T-helper 1 cell treated with Interleukin-12 subunit alpha and Interleukin-12 subunit beta and Interleukin-4 antibody, amounts not matched to agents 30 μg/mL and 1 μg/mL, for 36 hours (primary cell): ENCODE measurements around the gene IPPK.

ENCODE experiments used
- H3K27ac Mint-ChIP-seq: one replicate; pipeline ENCODE4 v1.8.0; 2021; ENCODE audit warnings: mild to moderate bottlenecking, mixed read lengths
- H3K27me3 Mint-ChIP-seq: one replicate; pipeline ENCODE4 v1.8.0; 2021; ENCODE audit warnings: low read depth, mixed read lengths
- H3K36me3 Mint-ChIP-seq: one replicate; pipeline ENCODE4 v1.8.0; 2021; ENCODE audit warnings: low read depth, mixed read lengths
- H3K4me1 Mint-ChIP-seq: one replicate; pipeline ENCODE4 v1.8.0; 2021; ENCODE audit warnings: low read depth, mixed read lengths
- H3K4me3 Mint-ChIP-seq: one replicate; pipeline ENCODE4 v1.8.0; 2021; ENCODE audit warnings: mild to moderate bottlenecking, moderate library complexity, mixed read lengths
- H3K9me3 Mint-ChIP-seq: one replicate; pipeline ENCODE4 v1.8.0; 2021; ENCODE audit warnings: mixed read lengths

Gene IPPK

DNA sequence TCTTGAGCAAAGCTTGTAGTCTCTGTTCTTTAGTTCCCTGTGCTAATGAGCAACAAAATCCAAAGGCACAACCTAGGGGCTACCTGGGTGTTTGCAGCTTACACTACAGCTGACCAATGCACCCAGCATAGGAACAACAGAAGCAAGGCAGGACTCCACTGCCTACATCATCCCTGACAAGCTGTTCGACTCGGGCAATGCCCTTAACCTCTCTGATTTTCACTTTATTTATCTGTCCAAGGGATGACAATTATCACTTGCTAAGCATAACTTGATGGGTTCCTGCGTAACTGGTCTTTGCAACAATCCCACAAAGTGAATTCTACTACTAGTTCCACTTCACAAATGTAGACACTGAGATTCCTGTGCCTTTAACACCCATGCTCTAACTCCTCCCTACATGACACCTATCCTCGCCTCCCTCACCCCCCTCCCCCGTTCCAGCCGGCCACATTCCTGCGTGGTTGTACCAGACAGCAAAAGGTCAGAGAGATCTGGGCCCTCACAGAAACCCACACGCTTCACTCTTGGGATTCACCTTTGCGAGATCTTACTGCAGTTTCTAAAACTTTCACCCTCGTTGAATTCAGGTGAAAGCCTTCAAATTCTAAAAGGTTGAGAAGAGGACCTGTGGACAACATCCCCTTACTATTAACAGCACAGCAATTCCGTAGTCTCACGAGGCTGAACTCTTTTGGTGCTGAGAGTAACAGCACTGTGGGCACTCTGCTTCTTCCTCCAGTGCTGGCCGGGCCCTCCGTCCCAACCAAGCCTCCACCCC is 995 bp downstream of the IPPK start:
- Mint-ChIP-seq H3K27ac (peak overlapping the region; percentile 86), H3K4me3 (peak overlapping the region; percentile 85), H3K27me3 (no peaks in the 10 kb centered on the region), H3K9me3 (no peaks in the 10 kb centered on the region), H3K36me3 (peaks cover 18% of the 10 kb centered on the region), H3K4me1 (peaks cover 33% of the 10 kb centered on the region)

DNA sequence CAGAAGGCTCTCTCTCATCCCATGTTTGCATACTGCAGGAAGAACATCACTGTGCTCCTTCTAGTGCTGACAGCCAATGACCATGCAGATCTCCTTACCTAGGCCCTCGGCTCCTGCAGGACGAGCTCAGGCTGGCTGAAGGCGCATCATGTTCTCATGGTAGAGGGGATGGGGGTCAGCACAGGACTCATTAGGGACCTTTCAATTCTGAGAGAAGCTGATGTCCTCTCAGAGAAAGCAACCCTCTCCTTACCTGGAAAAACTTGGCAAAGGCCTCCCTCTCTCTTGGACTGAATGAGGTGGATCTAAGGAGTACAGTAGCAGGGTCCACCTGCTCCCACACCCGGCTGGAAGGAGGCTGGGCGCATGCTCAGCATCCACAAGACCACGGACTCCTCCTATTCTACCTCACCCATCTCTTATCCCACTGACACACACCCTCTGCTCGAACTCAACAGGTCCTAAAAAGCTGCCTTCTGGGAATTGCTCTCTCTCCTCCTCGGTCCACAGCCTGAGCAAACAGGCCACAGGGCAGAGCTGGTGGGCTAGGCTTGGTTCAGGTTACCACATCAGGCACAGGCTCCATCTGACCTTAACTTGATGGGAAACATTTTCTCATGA is 2.9 kb downstream of the IPPK start:
- peaks cover 36% of the 10 kb centered on the region for H3K4me1 Mint-ChIP-seq
- no peaks in the 10 kb centered on the region for H3K27me3 Mint-ChIP-seq
- H3K9me3 Mint-ChIP-seq = no peaks in the 10 kb centered on the region
- H3K27ac Mint-ChIP-seq = no peak overlapping the region
- H3K4me3 Mint-ChIP-seq = no peak overlapping the region
- H3K36me3 Mint-ChIP-seq = peaks cover 19% of the 10 kb centered on the region

DNA sequence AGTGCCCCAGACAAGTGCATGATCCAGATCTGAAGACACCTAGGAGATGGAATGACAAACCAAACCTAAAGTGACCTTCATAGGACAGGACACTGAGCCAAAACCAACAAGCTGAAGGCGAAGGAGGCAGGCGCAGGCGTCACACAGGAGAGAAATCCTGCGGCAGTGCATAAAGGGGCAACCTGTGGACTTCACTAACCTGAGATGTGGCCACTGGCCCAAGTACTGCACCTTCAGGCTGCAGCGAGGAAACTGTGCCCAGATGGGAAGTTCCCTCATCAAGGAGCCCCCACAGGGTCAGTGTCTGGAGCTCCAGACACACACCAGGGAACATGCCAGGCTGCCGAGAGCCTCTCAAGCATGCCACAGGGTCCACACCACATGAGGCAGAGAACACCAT is 3.7 kb downstream of the IPPK start:
- Mint-ChIP-seq H3K9me3 (no peaks in the 10 kb centered on the region), H3K27ac (peak overlapping the region; percentile 35), H3K4me3 (no peak overlapping the region), H3K4me1 (peaks cover 42% of the 10 kb centered on the region), H3K27me3 (no peaks in the 10 kb centered on the region), H3K36me3 (peaks cover 19% of the 10 kb centered on the region)

DNA sequence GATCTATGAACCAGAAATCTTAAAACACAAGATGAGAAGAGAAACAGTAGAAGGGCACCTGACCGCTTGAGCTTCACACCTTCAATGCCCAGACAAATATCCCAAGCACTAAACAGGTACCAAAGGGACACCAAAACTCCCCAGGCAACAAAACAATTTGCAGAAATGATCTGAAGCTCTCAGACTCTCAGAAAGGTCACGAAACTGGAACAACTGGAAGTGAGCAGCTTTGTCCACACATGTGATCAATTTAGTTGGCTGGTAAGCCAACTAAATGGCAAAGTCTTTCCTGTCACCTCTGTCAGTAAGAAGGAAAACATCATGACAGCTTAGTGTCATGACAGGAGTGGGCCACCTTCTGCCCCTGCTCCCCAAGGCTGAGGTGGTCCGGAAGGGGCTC is 4.1 kb downstream of the IPPK start:
- Mint-ChIP-seq H3K36me3 (peaks cover 19% of the 10 kb centered on the region), H3K27me3 (no peaks in the 10 kb centered on the region), H3K4me1 (peaks cover 42% of the 10 kb centered on the region), H3K9me3 (no peaks in the 10 kb centered on the region), H3K4me3 (no peak overlapping the region), H3K27ac (peak overlapping the region; percentile 35)

DNA sequence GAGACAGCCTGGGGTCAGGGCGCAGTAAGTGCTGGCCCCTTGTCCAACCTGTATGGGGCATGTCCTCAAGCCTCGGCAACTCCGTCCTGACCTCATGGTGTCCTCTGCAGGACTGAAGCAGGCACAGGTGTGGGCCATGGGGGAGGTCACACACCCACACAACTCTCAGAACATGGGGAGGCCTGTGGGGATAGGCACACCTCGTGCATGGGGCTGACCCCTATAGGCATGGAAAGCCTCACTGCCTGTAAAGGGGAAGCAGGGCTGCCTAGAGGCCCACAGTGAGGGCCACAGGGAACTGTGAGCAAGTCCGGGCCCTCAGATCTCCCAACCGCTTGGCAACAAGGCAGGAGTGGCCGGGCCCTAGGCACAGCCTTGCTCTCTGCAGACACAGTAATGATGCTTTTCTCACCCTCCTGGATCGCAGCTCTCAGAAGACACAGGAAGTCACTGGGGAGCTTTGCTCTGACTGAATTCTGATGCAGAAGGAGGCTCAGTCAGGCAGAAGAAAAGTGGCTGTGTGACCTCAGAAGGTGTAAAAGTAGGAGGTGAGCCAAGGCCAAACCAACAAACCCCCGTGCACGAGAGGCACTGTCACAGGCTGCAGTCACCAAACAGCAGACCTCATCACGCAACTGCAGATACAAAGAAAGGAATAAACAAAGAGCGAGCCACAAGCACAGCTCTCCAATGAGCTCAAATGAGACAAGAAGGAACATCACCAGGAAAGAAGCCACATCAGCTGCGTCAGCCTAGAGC is 5.4 kb downstream of the IPPK start:
- Mint-ChIP-seq H3K27ac (peak overlapping the region; percentile 74), H3K4me3 (peak overlapping the region; percentile 15), H3K27me3 (no peaks in the 10 kb centered on the region), H3K4me1 (peaks cover 42% of the 10 kb centered on the region), H3K36me3 (peaks cover 19% of the 10 kb centered on the region), H3K9me3 (no peaks in the 10 kb centered on the region)

DNA sequence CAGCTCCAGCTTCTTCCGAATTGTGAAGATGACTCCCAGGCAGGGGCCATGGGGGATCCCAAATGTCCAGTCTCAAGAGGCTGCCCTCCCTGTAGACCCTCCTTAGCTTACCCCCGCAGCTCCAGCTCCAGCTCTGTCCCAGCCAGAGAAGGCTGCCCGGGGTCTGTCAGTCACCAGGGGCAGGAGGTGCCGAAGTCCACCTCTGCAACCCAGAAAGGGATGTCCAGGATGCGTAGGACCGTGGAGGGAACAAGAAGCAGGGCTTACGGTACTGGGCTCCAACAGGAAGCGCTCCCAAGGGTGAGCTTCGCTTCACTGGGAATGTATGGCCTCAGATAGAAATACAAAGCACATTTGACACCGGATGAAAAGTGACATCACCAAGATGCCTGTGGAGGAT is 6.0 kb downstream of the IPPK start:
- Mint-ChIP-seq H3K27me3 (no peaks in the 10 kb centered on the region), H3K36me3 (peaks cover 19% of the 10 kb centered on the region), H3K4me1 (peaks cover 37% of the 10 kb centered on the region), H3K27ac (no peak overlapping the region), H3K9me3 (no peaks in the 10 kb centered on the region), H3K4me3 (no peak overlapping the region)

DNA sequence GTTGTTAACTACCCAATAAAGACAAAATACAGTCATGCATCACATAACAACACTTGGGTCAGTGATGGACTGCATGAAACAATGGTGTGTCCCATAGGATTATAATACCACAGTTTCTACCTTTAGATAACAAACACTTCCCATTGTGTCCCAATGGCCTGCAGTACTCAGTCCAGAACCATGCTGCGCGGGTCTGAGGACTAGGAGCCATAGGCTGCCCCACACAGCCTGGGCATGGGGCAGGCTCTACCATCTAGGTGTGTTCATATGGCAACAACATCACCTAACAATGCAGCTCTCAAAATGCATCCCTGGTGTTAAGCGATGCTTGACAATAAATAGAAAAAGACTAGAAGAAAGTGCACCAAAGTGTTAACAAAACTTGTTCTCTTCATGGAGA is 6.8 kb downstream of the IPPK start:
- Mint-ChIP-seq H3K4me1 (peaks cover 30% of the 10 kb centered on the region), H3K27ac (no peak overlapping the region), H3K4me3 (no peak overlapping the region), H3K9me3 (no peaks in the 10 kb centered on the region), H3K36me3 (peaks cover 18% of the 10 kb centered on the region), H3K27me3 (no peaks in the 10 kb centered on the region)

DNA sequence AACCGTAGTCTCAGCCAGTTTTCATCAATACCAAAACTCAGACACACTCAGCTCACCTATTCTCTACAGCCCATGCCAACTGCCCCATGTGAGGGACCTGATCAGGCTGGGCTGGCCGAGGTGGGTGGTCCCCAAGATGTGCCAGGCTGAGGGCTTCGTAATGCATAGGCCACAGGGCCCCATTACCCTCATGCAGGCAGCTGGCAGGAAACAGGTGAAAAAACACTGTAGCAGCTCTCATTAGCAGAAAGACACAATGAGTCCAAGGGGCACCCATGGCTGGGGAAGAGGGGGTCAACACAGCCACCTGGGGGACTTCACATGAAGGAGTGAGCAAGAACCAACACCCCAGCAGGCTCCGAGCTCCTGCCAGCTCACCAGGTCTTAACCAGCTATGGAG is 8.2 kb downstream of the IPPK start:
- H3K4me3 Mint-ChIP-seq = no peak overlapping the region
- H3K9me3 Mint-ChIP-seq = no peaks in the 10 kb centered on the region
- no peaks in the 10 kb centered on the region for H3K27me3 Mint-ChIP-seq
- peaks cover 11% of the 10 kb centered on the region for H3K36me3 Mint-ChIP-seq
- H3K27ac Mint-ChIP-seq = peak overlapping the region; percentile 50
- peaks cover 23% of the 10 kb centered on the region for H3K4me1 Mint-ChIP-seq

DNA sequence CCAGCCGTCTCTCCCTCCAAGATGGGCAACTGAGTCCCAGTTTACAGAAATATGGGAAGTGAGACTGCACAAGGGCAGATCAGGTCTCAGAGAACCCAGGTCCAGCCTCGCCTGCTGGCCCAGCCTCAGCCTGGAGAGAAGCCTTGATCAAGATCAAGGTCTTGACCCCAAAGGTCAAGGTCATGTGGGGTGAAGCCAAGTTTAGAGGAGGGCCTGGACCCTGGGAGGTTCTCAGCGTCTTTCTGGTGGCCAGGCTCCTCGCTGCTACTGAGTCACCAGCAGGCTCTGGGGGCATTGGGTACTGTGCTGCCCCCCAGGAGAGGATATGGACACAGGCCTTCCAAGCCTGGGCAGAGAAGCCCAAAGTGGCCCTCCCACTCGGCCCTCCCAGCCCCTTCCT is 8.8 kb downstream of the IPPK start:
- Mint-ChIP-seq H3K9me3 (no peaks in the 10 kb centered on the region), H3K4me1 (peaks cover 20% of the 10 kb centered on the region), H3K36me3 (peaks cover 10% of the 10 kb centered on the region), H3K27ac (no peak overlapping the region), H3K4me3 (no peak overlapping the region), H3K27me3 (no peaks in the 10 kb centered on the region)

DNA sequence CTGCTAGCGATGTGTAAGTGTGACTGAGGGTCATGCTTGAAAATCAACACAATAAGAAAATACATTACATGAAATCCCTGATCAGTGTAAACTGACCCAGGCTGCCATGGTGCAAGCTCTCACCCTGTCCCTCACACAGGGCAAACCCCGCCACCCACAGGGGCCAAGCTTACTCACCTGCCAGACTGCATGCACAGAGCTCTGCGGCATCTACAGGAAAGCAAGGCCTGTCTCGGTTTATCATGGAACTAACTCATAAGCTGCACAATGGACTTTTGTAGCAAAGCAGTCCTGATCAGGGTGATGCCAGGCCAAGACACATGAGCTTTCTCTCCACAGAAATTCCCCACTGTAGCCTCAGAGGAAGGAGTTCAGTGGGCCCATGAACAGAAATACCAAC is 9.7 kb downstream of the IPPK start:
- Mint-ChIP-seq H3K4me1 (peaks cover 17% of the 10 kb centered on the region), H3K27ac (no peak overlapping the region), H3K36me3 (peaks cover 8% of the 10 kb centered on the region)

DNA sequence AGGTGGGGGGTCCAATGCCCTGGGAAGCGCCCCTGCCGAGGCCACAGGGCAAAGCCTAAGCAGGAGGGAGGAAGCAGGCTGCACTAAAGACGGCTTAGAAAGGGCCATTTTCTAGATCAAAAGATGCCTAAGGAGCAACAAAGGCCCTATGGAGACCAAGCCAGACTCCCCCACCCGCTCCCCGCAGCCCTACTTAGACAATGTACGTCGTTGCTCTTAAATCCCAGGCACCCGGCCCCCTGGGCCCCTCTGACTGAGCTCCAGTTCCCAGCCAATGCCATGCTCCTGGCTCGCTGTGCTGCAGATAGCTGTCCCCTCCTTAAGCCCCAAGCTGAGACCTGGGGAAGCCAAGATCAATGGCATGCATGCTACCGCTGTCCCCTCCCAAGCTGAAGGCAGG is 10.3 kb downstream of the IPPK start:
- Mint-ChIP-seq H3K27me3 (no peaks in the 10 kb centered on the region), H3K27ac (no peak overlapping the region), H3K4me3 (no peak overlapping the region), H3K9me3 (no peaks in the 10 kb centered on the region), H3K4me1 (peaks cover 11% of the 10 kb centered on the region), H3K36me3 (peaks cover 5% of the 10 kb centered on the region)

More for the DNA sequence above, 9.7 kb downstream of the IPPK start:
- no peaks in the 10 kb centered on the region for H3K9me3 Mint-ChIP-seq
- no peaks in the 10 kb centered on the region for H3K27me3 Mint-ChIP-seq
- H3K4me3 Mint-ChIP-seq = no peak overlapping the region

DNA sequence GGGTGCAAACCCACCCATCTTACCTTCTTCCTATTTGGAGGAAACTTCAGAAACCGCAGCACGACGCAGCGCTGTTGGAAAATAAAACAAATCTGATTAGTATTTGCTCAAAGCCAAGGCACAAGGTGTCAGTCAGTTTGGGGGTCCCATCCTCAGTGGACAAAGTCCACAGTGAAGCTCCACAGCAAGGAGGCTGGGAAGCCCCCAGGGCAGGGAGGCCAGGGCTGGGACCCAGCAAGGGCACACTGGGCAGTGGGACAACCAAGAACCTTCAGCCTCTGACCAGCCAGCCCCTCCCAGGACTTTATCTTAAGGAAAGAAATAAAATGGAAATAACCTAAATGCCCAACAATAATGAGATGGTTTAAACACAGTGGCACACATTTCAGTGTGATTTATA is 11.3 kb downstream of the IPPK start:
- peaks cover 9% of the 10 kb centered on the region for H3K4me1 Mint-ChIP-seq
- H3K27ac Mint-ChIP-seq = no peak overlapping the region
- H3K36me3 Mint-ChIP-seq = peaks cover 5% of the 10 kb centered on the region
- H3K27me3 Mint-ChIP-seq = no peaks in the 10 kb centered on the region
- H3K4me3 Mint-ChIP-seq = no peak overlapping the region
- H3K9me3 Mint-ChIP-seq = no peaks in the 10 kb centered on the region

DNA sequence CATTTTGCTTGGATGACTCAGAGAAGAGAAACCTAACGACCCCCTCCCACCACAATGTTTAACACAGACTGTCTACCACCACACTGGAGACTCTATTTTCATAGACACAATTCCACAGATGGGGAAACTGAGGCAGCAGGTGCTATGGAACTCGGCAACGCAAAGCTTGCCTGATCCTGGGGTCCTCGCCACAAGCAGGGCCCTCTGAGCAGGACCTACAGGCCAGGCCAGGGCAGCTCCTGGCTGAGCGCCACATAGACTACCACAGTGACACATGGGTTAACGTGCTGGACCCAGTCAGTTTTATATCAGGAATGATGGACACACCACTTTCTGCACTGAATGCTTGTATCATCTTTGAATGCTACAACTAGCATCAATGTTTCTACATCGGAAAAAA is 11.8 kb downstream of the IPPK start:
- no peak overlapping the region for H3K4me3 Mint-ChIP-seq
- no peaks in the 10 kb centered on the region for H3K27me3 Mint-ChIP-seq
- H3K27ac Mint-ChIP-seq = no peak overlapping the region
- no peaks in the 10 kb centered on the region for H3K9me3 Mint-ChIP-seq
- H3K4me1 Mint-ChIP-seq = peaks cover 7% of the 10 kb centered on the region
- H3K36me3 Mint-ChIP-seq = peaks cover 4% of the 10 kb centered on the region

DNA sequence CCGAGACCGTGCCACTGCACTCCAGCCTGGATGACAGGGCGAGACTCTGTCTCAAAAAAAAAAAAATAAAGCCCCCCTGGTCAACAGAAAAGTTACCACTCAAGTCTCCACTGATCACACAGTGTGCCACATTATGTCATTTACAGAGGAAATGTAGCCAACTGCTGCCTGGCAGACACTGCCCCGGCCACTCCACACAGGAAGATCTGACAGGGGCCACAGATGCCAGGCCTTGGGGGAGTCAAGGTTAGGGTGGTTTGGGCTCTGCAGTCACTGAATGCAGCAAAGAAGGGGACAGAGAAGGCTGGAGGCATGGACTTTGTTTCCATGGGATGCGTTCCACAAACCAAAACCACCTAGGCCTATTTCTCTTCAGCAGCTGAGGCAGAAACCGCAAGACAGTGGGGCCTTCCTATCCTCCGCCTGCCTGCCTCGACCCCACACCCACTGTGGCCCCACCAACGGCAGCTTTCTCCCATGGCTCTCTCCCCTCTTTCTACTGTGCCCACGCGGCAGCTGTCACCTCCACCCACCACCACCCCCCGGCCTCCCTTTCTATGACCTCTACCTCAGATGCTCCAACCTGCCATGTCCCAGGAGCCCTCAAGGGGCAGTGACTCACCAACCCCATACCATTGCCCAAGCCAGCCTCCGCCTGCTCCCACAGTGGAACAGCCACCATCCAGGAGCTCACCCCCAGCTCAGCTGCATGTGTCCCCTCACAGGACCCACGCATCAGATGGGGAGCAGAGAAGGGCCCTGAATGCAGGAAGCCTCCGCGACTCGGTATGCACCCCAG is 12.4 kb downstream of the IPPK start:
- H3K36me3 Mint-ChIP-seq = peaks cover 2% of the 10 kb centered on the region
- no peak overlapping the region for H3K4me3 Mint-ChIP-seq
- peaks cover 7% of the 10 kb centered on the region for H3K4me1 Mint-ChIP-seq
- no peaks in the 10 kb centered on the region for H3K27me3 Mint-ChIP-seq
- no peak overlapping the region for H3K27ac Mint-ChIP-seq
- H3K9me3 Mint-ChIP-seq = no peaks in the 10 kb centered on the region
